Pulmonary artery endothelial cell (primary cell): ENCODE measurements around the gene GAS7. TPM values are rescaled to one million over a fixed set of nuclear protein-coding genes. Genes with fewer than 3 reads are reported as not detected.
"Not testable (repeated sequence)": the region's sequence is repeated elsewhere in the genome, so short reads cannot be mapped to it uniquely, and the experiment has no call there.

ENCODE experiments used
- DNase-seq: peaks from one replicate; pipeline ENCODE4 v3.0.0-alpha.2; 2011; ENCODE audit warnings: low read depth, low spot score
- total RNA-seq: library from RNA; depleted of rRNA; stranded (reverse); fragments of >200 nt; gene quantifications from 2 replicates; pipeline ENCODE4 v1.2.3, GENCODE V29; 2014

GAS7 gene
- total RNA-seq, 1 donor from 2014 or later = not detected

DNA sequence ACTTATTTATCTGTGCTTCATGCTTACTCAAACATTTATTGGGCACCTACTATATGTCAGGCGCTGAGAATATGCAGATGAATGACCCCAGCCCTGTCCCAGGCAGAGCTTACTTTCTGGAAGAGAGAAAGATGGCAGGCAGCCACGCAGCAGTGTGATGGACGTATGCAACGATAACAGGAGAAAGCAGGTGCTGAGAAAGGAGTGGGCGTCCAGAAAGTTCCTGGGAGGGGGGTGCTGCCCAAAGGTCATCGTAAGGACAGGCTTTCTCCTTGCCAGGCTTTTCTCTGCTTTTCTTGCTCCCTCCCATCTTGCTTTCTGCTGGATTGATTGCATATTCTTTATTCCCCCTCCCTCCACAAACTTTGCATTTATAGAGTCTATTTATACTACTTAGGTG, 124.5 kb downstream of the GAS7 start:
- DNase-seq = no peak

DNA sequence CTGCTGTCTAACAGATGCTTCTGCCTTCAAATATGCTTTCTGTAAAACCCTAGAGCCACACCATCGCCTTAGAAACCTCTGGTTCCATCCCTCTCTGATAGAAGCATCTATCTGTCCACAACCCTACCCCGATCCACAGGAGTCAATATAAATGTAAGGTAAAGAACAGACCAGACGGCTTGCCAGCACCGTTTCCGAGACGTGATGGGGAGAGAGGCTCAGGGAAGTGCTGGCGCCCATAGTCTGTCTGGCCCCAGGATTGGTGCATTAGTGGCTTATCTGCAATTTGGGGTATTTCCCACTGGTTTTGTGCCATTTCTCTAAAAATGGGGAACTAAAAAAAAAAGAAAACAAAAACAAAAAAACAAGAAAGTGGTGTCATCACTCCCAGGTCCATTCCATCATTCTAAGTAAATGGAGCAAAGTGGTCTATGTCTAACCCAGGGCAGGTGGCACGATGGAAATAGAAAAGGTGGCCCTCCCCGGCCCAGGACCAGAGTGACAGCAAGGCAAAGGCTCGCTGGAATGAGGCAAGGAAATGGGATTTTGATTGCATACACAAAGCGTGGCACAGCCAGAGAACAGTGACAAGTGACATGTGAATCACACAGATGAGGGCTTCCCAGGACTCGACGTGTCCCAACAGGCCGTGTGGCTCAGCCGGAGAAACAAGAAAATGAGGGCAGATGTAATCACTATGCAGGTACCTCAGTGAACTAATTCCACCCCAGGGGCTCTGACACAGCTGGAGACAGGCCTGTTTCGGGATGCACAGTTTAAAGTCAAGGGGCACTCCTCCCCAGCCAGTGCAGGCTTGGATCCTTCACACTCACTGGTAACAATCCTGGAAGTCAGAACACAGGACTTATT, 125.6 kb downstream of the GAS7 start:
- no peak for DNase-seq

DNA sequence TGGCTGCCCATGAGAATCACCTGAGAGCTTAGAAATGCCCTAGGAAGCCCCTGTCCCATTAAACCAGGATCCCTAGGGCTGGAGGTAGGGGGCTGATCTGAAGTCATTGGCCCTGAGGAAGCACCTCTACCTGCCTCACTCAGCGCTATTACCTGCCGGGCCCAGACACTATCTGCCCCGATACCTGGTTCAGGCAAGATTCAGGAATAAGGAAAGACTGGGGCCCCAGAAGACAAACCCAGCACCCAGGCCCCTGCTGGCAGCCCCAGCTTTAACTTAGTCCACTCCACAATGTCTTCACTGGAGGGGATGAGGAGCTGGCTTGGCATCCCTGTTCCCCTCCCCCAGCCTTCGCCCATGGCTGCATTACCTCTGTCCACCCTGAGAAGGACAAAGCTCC, 126.3 kb downstream of the GAS7 start:
- no peak for DNase-seq

DNA sequence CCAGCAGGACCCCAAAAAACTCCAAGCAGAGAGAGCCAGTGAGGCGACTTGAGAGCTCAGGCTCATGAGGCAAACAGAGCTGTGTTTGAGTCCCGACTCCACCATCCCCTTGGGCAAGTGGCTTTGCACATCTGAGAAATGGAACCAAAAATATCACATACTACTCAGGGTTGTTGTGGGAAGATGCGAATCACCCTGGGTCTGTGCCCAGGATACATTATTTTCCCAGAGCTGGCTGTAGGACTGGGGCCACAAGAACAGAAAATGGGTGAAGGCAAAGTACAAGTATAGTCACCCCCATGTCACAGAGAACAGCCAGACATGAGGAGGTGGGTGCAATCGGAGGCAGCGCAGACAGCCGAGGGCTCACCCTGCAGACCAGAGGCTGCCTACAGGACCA, 127.3 kb downstream of the GAS7 start:
- no peak for DNase-seq

DNA sequence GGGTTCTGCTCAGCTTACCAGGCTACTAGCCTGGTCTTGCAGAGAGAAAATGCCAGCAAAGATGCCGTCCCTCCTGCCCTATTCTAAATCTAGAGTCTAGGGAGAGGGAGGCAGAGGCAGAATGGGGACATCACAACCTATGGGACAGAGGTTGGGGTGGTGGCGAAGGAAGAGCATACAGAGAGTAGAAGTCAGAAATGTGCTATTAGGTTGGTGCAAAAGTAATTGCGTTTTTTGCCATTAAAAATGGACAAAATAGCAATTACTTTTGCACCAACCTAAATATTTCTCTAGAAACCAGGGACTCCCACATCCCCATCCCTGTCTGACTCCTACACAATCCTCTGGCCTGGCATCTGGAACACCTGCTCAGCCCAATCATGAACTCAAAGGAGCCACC, 127.7 kb downstream of the GAS7 start:
- no peak for DNase-seq

DNA sequence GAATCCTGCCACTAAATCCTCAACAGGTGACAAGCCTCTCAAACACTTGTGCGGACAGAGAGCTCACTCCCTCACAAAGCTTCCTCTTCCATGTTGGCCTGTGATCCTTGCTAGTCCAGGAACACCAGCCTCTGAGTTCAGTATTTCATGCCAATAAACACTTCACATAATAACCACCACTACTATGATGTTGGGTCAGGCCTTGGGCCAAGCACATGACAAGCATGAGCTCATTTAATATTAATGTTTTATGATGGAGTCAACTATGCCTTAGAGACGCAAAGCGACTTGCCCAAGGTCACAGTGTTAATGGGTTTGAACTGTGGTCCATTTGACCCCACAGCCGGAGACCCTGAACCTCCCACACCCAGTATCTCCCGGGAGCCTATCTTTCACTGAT, 129.1 kb downstream of the GAS7 start:
- DNase-seq = no peak

DNA sequence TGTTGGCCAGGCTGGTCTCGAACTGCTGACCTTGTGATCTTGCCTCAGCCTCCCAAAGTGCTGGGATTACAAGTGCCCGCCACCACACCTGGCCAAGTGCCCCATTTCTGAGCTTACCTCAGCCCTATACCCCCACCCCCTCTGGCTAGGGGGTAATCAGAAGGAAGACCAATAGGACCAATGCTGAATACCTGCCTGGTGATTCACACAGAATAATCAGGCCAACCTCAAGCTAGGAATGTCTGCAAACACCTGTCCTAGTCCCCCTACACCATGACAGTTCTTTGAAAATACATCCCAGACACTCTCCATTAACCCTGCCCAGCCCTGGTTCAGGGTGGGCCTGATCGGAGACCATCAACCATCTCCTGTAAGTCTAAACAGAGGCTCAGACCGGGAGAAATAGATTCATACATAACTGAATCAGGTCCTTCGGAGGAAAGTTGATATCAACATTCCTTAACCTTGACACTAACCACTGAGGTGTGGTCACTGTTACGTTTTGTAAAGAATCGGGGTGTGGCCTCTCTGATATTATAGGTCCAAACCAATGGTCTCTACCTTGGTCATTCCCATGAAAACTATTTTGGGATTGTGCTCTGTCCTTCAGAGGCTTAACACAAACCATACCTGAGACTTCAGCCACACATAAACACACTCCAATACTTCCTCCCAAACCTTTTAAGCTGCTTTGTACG, 130.8 kb downstream of the GAS7 start:
- DNase-seq = no peak

DNA sequence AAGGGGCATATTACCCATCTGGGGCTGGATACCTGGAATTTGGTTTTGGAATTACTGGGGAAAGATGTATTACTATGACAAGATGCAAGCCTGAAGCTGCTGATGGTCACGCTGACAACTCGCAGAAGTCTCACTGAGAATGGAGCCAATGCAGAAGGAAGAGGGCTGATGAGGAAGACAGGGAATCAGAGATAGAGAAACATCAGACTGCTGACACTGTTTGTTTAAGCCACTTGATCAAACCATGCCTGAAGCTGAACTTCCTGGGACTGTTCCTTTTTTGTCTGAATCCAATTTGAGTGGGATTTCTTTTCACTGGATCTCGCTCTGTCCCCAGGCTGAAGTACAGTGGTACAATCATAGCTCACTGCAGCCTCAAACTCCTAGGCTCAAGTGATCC, 133.9 kb downstream of the GAS7 start:
- no peak for DNase-seq

DNA sequence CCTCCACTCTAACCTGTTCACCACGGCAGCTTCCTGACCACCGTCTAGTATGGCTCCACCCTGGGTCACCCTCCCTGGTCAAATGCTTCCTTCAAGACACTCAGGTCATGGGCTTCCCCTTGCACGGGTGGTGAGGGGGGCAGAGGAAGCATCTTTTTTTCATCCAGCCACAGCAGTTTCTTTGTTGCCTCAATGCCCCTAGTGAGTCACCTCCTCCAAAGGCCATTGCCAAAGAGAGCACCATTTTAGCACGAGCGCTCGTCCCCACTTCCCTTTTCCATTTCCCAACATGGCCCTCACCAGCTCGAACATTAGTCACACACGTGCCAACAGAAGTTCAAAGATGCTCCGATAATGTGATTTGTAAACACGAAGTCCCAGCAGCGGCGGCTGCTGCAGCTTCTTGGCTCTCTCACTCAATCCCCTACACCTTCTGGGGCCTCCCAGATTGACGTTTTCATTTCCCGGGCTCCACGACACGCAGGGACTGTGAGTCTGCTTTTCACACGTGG, 134.6 kb downstream of the GAS7 start:
- no peak for DNase-seq

DNA sequence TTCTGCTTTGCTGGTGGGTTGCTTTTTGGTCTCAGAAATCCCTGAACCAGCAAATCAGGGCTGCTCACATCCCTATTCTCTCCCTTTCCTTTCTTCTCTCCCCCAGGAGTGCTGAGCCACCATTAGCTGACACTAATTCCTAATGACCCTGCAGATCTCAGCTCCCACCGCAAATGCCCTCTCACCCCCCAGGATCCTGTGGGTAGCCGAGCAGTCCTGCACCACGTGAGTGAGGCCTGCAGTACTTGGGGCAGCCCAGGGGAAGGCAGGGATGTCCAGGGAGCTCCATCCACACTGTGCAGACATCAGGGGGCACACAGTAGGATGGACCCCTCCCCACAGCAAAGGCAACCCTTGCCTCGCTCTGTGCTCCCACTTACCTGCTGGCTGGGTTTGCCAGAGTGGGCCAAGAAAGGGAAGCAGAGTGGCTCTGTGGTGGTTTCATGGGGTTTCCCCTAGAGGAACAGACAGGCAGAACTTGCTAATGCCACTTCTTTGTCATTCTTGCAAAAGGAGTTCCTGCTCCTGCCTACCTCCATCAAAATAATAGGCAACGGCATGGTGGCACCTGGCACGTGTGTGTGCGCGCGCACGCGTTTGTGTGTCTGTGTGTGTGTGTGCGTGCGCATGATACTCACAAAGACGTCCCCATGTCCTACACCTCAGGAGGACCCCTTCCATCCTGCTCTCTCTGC, 135.6 kb downstream of the GAS7 start:
- no peak for DNase-seq

DNA sequence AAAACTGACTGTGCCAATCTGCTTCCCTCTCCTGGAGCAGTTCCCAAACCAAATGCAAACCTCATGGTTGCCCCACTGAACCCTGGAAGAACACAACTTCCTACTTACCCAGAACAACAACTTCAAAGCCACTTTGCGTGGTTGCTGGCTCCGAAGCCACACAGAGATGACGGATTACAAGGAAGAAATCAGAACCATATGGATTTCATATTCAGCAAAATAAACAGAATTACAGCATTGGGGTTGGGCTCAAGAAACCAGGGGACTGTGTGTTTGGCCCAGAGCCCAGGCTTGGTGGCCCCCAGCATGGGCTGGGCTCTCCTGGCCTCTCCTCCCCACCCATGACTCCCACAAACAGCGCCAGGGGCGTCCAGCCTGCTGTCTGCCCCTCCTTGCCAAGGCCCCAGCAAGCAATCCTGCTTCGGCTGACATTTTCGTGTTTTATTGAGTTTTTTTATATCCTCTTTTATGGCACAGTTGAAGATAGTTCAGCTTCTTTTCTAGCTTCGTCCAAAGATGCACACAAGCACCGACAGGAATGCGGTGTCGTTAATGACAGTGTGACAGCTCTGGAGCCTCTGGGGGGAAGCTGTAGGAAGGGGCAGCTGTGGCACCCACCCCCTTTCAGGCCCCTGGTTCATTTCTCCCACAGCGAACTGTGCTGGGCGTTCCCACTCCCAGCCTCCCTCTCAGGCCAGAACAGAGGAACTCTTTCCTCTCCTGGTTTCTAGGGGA, 137.1 kb downstream of the GAS7 start:
- no peak for DNase-seq

DNA sequence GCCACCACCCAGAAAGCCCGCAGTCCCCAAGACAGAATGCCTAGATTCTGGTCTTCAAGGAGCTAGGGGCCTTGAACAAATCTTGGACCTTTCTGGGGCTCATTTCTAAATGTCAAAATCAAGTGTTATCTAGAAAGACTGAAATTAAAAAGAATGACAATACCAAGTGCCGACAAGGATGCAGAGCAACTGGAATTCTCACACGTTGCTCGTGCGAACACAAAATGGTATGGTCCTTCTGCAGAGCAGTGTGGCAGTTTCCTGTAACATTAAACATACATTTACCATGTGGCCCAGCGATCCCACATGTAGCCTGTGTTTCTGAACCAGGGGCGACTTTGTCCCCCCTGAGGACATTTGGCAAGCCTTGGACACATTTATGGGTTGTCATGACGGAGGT, 137.9 kb downstream of the GAS7 start:
- no peak for DNase-seq

DNA sequence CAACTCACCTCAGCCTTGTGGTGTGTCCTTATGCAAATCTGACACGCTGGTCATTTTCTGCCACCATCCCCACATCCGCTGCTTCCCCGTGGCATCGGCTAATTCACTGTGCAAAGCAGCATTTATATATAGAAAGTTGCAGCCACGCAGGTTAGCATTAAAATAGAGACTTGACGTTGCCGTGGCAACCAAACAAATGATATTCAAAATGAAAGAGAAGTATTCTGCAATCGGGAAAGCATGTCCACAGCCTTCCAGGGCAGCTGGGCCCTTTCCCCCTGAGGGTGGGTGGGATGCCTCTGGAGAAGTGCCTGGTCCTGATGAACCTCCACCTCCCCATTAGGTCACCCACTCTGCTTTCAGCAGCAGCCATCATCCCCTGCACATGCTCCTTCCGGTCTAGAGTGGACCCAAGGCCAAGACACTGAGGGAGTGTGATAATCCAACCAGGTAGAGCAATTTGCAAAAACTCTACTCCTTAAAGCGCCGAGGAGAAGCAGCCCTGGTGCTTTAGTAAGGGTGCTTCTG, 138.7 kb downstream of the GAS7 start:
- no peak for DNase-seq

DNA sequence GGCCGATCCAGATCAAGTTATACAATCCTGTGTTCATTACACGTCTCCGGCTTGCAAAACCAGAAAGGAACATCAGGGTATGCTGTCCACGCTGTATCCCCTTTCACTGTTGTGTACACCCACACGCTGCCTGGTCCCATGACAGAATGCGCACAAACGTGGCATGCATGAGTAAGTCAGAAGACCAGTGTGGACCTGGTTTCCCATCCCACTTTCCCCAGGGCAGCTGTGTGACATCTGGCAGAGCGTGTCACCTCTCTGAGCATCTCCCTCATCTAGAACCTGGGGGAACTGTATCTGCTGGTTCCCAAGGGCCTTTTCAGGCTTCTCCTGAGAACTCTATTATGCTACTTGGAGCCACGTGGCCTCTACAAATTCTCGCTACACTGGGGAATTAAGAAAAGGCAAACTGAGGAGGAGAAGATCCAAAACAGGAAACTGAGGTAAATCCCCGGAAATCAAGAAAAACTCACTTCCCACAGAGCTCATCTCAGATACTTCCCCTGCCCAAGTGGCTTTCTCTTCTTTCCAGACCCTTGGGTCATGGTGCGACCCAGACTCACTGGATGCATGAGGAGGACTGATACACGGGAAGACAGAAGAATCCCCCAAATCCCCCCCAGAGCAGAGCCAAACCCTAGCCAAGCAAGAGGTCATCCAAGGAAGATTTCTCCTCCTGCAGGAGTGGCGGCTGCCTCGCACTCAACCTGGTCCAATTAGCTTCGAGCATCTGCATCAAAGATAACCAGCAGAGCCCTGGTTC, 139.3 kb downstream of the GAS7 start:
- DNase-seq = no peak

DNA sequence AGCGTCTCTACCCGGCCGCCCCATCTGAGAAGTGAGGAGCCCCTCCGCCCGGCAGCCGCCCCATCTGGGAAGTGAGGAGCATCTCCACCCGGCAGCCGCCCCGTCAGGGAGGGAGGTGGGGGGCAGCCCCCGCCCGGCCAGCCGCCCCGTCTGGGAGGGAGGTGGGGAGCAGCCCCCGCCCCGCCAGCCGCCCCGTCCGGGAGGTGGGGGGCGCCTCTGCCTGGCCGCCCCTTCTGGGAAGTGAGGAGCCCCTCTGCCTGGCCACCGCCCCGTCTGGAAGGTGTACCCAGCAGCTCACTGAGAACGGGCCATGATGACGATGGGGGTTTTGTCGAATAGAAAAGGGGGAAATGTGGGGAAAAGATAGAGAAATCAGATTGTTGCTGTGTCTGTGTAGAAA, 140.9 kb downstream of the GAS7 start:
- DNase-seq = not testable (repeated sequence)

DNA sequence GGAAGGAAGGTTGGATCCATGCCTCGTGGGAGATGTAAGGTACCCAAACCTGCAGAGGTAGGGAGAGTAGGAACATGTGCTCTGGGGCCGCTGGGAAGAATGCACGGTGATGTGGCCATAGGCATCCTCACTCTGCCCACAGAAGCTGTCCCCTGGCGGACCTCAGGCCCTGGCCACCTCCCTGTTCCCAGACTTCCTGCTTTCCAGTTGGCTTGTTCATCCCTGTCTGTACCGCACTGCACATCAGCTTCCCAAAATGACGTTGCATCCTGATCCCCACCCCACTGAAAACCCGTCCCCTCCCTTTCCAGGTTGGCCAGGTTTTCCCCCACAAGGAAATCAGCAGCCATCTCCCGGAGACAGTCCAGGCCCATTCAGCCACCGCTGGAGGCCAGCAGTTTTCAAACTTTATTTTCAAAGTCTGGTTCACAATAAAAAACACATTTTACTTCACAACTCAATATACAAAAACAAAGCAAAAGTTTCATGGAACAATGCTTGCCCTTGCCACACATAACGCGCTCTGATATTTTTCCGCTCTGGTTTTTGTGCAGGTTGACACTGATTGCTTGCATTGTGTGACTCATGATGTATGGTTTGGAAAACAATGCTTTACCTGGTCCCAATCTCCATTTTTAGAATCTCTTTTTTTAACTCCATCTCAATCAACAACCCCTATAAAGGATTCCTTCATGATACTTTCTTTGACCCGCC, 143.0 kb downstream of the GAS7 start:
- no peak for DNase-seq

DNA sequence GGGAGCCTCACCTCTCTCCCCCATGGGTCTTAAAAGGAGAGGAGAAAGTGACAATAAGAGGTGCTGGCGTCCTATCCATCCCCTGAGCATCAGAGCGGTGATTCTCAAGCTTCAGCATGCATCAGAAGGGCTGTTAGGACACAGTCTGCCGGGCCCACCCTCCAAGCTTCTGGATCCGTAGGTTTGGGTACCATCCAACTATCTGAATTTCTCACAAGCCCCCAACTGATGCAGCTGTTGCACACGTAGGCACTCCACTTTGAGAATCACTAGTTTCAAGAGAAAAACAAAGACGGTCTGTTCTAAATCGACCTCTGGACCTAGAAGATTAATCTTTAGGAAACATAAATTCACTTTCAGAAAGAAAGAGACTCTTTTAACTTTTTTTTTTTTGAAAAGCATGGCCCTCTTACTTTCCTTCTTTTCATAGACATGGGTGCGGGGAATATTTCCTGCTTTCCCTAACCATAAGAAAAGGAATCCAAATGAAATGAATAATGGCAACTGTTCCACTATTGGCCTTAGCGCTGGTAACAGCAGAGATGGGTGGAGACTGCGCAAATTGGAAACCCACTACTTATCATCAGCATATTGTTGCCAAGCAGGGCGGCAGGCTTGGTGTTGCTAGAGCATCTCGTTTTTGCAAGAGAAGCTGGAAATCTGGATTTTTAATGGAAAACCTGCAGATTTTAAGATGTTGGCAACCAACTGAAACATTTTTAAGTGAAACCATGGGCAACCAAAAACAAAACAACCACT, 144.4 kb downstream of the GAS7 start:
- no peak for DNase-seq

DNA sequence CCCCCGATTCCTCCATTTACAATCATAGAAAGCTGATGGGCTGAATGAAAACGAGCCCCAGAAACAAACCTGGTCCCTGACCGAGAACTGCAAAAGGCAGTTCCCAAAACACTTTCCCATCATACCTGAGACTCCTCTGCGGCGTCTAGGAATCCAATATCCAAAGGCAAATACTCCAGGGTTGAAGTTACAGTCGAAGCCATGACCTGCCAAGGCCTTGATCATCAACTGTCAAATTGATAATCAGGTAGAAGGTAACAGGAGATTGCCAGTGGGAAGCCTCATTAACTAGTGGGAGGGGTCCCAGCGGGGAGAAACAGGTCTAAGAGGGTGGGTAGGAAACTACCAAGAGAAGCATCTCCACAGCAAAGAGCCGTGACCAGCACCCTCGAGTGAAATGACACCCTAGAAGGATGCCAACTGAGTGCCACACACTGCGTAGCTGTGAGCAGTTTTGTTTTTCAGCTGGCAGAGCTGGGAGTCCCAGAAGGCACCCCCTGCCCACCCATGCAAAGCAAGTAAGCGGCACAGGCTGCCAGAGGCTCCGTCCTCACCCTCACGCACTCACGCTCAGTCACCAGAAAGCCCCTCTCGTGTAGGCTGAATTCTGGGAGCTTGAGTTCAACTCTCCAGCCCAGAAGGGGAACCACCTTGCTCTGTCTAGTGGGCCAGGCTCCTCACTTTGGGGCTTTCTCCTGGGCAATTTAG, 146.1 kb downstream of the GAS7 start:
- DNase-seq = no peak
